Subcutaneous abdominal adipose tissue (tissue), 5 donors: ENCODE measurements around the gene ANKH.

ENCODE experiments used
- H3K27ac ChIP-seq: one replicate; pipeline ENCODE4 v1.7.0; 2013; ENCODE audit warnings: low read depth, mild to moderate bottlenecking, inconsistent platforms, low read length, moderate library complexity
- H3K27me3 ChIP-seq, 5 donors: one replicate each; pipeline ENCODE4 v1.7.0; 2013; ENCODE audit warnings: low read length in 5 of 5, inconsistent platforms in 1 of 5; ENCODE audit not compliant: control insufficient read depth in 5 of 5, insufficient read depth in 4 of 5
- H3K36me3 ChIP-seq, 5 donors: one replicate each; pipeline ENCODE4 v1.7.0; 2013; ENCODE audit warnings: low read length in 5 of 5; ENCODE audit not compliant: control insufficient read depth in 5 of 5, insufficient read depth in 5 of 5
- H3K4me1 ChIP-seq, 5 donors: one replicate each; pipeline ENCODE4 v1.7.0; 2013; ENCODE audit warnings: low read length in 5 of 5, mild to moderate bottlenecking in 3 of 5, moderate library complexity in 1 of 5; ENCODE audit not compliant: control insufficient read depth in 5 of 5, insufficient read depth in 5 of 5
- H3K4me3 ChIP-seq, 5 donors: one replicate each; pipeline ENCODE4 v1.7.0; 2013; ENCODE audit warnings: low read length in 5 of 5, low read depth in 1 of 5
- H3K9ac ChIP-seq, 5 donors: one replicate each; pipeline ENCODE4 v1.7.0; 2013; ENCODE audit warnings: low read length in 5 of 5, mild to moderate bottlenecking in 4 of 5, moderate library complexity in 3 of 5
- H3K9me3 ChIP-seq, 5 donors: one replicate each; pipeline ENCODE4 v1.7.0; 2013; ENCODE audit warnings: low read length in 5 of 5; ENCODE audit not compliant: control insufficient read depth in 5 of 5
- donor health status: healthy.
- donor health status: healthy.
- donor health status: healthy.
- donor health status: healthy.
- donor health status: healthy.

The ANKH gene

DNA sequence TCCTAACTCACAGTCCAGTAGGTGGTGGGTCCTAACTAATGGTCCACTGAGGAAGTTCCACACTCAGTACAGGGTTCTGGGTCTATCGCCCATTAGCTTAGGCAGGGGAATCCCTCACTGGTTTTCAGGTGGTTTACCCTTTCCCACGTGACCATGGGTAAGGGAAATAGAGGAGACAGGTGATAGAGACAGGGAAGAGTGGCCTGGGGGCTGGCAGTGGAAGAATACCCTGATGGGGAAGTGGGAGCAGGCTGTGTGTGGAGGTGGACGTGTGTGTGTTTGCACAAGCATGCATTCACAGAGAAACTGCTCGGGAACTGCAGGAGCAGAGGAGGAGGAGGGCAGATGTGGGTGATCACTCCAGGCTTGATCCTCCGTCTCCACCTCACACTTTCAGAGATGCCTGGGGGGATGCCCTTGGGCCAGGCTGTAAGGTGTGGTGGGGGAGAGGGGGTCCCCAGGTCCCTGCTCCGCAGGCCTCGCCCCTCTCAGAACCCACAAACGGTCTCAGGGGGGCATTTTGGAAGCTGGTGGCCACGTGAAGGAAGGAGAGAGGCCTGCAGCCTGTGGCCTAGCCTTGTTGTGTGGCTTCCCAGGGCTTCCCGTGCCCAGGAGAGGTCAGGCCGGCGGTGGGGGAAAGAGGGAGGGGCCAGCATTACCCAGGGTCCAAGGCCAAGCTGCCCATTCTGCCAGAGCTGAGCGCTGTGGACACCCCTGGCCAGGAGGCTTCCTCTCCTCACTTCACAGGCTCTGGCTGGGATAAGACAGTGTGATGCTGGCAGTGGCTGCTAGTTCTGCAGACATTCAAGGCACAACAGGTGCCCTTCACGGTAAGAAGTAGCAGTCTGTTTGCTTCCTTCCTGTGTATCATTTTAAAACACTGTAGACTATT is 127.0 kb downstream of the ANKH start:
- Histone ChIP-seq H3K9ac (no peak overlapping the region), H3K4me3 (no peak overlapping the region), H3K27ac (no peak overlapping the region), H3K27me3 (no peaks in the 10 kb centered on the region), H3K4me1 (peaks cover 0 to 9% (median 3%) of the 10 kb centered on the region in 5 donors), H3K9me3 (no peaks in the 10 kb centered on the region), H3K36me3 (peaks cover 10 to 76% (median 54%) of the 10 kb centered on the region in 5 donors)

DNA sequence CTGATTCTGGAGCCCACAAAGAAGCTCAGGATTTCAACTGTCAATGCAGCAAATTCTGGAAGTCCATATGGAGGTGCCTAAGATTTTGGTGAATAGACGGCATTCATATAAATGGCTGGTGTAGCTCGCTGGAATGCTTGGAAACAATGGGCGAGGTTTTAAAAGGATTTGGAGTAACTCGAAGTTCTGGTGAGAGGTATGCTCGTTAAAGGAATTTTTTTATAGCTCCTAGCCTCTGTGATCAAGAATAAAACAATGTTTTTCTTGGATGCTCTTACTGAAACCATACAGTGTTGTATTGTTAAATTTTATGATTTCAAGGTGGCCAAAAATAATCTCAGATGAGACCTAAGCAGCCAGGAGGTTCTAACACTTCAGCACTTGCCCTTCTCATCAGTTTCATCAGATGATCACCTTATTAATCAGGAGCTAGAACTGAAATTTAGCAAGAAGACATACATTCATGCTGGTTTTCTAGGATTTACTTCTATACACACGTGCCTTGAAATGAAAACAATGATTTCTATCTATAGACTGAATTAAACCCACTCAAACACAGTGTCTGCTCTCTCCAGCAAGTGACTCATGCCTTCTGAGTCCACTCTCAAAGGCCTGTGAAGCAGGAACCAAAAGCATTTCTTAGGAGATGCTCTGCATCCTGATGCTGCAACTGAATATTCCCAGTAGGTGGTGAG is 127.8 kb downstream of the ANKH start:
- Histone ChIP-seq H3K4me3 (no peak overlapping the region), H3K36me3 (peaks cover 10 to 73% (median 53%) of the 10 kb centered on the region in 5 donors), H3K9ac (no peak overlapping the region), H3K27me3 (no peaks in the 10 kb centered on the region), H3K9me3 (no peaks in the 10 kb centered on the region), H3K27ac (no peak overlapping the region), H3K4me1 (peaks cover 0 to 13% (median 3%) of the 10 kb centered on the region in 5 donors)

DNA sequence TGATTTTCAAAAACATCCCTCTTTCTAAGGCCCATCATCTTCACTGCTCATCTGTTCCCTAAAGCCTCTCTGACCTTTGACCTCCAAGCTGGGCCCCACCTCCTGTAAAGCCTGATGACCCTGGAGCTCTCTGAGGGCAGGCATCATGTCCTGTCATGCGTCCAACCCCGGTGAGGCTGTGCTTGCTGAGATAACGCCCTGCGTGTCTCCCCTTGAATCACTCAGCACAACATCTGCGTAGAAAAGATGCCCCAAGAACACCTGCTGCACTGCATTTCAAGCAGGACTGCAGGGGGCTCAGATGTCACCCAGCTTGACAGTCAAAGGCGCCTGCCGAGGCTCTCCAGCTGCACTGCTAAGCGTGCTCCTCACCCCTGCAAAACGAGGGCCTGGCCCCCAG is 129.1 kb downstream of the ANKH start:
- Histone ChIP-seq H3K27ac (no peak overlapping the region), H3K27me3 (no peaks in the 10 kb centered on the region), H3K9ac (no peak overlapping the region), H3K4me1 (peaks cover 0 to 13% (median 3%) of the 10 kb centered on the region in 5 donors), H3K9me3 (no peaks in the 10 kb centered on the region), H3K36me3 (peaks cover 10 to 67% (median 51%) of the 10 kb centered on the region in 5 donors), H3K4me3 (no peak overlapping the region)

DNA sequence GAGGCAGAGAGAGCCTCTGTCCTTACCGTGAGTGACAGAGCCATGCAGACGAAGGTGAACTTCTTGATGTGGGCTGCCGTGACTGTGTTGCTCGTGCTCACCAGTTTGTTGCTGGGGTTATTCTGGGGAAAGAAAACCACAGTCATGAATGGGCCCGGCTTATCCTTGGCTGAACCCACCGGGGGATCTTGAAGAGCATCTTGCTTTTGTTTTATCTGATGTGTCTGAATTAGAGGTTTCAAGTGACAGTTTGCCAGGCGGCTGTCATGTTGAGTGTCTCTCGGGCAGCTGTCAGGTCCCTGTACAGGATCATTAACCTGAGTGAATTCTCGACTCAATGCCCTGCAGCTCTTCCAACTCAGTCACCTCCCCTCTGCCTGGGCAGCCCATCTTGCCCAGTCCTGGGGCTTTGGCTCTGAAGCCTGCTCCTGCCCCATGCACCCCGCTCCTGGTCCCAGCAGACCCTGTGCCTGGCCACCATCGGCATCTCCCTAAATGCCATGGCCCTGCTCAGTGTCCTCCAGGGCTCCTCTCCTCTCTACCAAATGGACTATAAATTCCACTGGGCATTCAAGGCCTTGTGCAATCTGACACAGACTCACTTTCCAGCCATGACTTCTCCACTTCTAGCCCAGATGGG is 129.7 kb downstream of the ANKH start:
- H3K27ac ChIP-seq, result no peak overlapping the region
- no peaks in the 10 kb centered on the region for H3K9me3 ChIP-seq
- H3K9ac ChIP-seq, result no peak overlapping the region
- H3K27me3 ChIP-seq, result no peaks in the 10 kb centered on the region
- peaks cover 0 to 13% (median 3%) of the 10 kb centered on the region in 5 donors for H3K4me1 ChIP-seq
- H3K36me3 ChIP-seq, result peaks cover 10 to 69% (median 54%) of the 10 kb centered on the region in 5 donors
- no peak overlapping the region for H3K4me3 ChIP-seq

DNA sequence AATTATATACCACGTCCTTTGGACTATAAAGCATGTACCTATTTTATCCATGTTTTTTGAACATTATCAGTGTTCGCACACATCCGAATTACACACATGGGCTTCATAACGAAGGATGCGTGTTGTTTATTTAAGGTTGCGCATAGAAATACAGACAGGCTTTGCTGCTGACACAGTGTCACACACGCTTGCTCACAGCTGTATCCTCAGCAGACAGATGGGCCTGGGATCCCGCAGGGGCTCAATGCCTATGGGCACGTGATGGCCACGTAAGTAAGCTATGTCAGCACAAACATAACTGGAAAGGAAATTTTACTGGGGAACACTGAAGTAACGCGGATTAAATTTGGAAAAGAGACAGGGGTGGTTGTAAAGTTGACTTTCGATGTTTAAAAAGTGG is 130.4 kb downstream of the ANKH start:
- H3K9me3 ChIP-seq, result no peaks in the 10 kb centered on the region
- no peak overlapping the region for H3K4me3 ChIP-seq
- H3K36me3 ChIP-seq, result peaks cover 10 to 74% (median 53%) of the 10 kb centered on the region in 5 donors
- H3K27me3 ChIP-seq, result no peaks in the 10 kb centered on the region
- H3K27ac ChIP-seq, result no peak overlapping the region
- peaks cover under 1 to 13% (median 3%) of the 10 kb centered on the region in 5 donors for H3K4me1 ChIP-seq
- H3K9ac ChIP-seq, result no peak overlapping the region

DNA sequence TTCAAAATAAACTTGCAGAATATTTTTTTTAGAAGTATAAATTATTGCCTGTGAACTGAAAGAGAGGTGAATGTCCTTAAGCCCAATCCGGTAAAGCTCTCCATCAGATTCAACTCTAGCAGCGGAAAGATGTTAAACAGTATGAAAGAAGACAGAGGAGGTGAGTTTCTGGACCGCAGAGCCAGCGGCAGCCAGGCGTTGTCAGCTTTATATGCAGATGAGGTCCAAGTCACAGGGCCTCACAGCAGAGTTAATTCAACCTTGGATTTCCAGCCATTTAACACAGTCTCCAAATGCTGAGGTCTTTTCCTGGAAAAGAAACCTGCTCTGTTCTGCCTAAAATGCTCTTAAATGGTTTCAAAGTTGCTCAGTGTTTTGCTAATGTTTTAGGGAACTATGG is 131.6 kb downstream of the ANKH start:
- H3K4me1 ChIP-seq, result peaks cover 3 to 22% (median 11%) of the 10 kb centered on the region in 5 donors
- H3K9me3 ChIP-seq, result no peaks in the 10 kb centered on the region
- H3K36me3 ChIP-seq, result peaks cover 10 to 65% (median 46%) of the 10 kb centered on the region in 5 donors
- H3K27ac ChIP-seq, result no peak overlapping the region
- H3K4me3 ChIP-seq, result no peak overlapping the region
- no peaks in the 10 kb centered on the region for H3K27me3 ChIP-seq
- no peak overlapping the region for H3K9ac ChIP-seq

DNA sequence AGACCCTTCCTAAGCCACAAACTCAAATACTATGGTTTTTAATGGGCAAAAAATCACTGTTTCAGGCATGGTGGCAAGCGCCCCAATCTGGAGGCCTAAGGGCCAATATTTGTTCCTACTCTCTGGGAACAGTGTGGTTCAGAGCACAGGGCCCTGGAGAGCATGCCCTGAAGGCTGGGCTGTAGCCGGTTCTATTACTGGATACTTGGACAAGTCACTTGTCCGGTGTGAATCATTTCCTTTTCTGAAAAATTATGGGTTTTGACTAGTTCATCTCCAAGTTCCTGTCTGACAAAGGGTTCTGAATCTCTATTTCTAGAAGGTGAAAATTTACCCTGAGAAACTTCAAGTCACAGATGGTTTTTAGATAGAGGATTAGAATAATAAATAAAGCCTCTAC is 132.0 kb downstream of the ANKH start:
- Histone ChIP-seq H3K27me3 (no peaks in the 10 kb centered on the region), H3K27ac (no peak overlapping the region), H3K9me3 (no peaks in the 10 kb centered on the region), H3K36me3 (peaks cover 10 to 61% (median 44%) of the 10 kb centered on the region in 5 donors), H3K9ac (no peak overlapping the region), H3K4me3 (no peak overlapping the region), H3K4me1 (peaks cover 3 to 22% (median 11%) of the 10 kb centered on the region in 5 donors)

DNA sequence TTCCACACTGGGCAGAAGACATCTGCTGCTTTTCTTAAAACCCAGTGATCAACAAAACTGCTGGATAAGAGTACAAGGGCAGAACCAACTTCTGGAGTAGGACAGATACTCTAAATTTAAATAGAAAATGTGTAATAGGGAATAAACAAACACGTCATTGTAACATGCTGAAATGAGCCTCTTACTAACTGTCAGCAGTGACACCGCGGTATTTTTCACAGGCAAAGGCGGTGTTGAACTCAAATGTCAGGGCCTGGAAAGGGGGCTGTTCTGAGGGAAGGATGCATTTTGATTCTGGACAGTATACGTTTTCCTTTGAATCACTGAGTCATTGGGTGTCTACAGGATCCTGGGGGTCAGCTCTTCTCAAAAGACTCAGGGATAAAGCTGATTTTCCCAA is 133.5 kb downstream of the ANKH start:
- Histone ChIP-seq H3K9me3 (no peaks in the 10 kb centered on the region), H3K4me1 (peaks cover 3 to 22% (median 11%) of the 10 kb centered on the region in 5 donors), H3K27ac (no peak overlapping the region), H3K27me3 (no peaks in the 10 kb centered on the region), H3K36me3 (peaks cover 6 to 61% (median 35%) of the 10 kb centered on the region in 5 donors), H3K4me3 (no peak overlapping the region), H3K9ac (no peak overlapping the region)

DNA sequence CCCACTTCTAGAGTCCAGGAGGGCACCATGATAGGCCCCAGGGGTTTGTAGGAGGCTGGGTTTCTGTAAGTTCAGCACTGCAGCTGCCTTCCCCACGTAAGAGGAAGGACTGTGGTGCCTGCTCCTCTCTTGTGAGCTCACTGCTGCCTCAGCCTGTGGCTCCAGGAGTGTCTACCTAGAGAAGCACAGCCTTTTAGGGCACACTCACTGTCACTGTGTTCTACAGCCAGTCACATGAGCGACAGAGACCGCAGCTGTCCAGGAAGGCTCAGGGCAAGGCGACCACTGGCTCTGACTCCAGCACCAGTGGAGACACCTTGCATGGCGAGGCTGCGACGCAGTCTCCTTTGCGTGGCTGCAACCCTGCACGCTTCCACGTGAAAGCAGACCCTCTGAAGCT is 134.3 kb downstream of the ANKH start:
- Histone ChIP-seq H3K4me3 (no peak overlapping the region), H3K4me1 (peaks cover 3 to 22% (median 11%) of the 10 kb centered on the region in 5 donors), H3K9ac (no peak overlapping the region), H3K36me3 (peaks cover 6 to 60% (median 41%) of the 10 kb centered on the region in 5 donors), H3K9me3 (no peaks in the 10 kb centered on the region), H3K27me3 (no peaks in the 10 kb centered on the region), H3K27ac (no peak overlapping the region)
